ENCODE data around the gene TF. TPM values are rescaled to one million over a fixed set of nuclear protein-coding genes. Genes with fewer than 3 reads are reported as not detected.

The TF gene
- total and polyA plus RNA-seq, 2 of the 8 experiments (the other 6 are each of a cell fraction or from before 2014, with no cell fraction given), result 0.02 to 0.26 TPM

DNA sequence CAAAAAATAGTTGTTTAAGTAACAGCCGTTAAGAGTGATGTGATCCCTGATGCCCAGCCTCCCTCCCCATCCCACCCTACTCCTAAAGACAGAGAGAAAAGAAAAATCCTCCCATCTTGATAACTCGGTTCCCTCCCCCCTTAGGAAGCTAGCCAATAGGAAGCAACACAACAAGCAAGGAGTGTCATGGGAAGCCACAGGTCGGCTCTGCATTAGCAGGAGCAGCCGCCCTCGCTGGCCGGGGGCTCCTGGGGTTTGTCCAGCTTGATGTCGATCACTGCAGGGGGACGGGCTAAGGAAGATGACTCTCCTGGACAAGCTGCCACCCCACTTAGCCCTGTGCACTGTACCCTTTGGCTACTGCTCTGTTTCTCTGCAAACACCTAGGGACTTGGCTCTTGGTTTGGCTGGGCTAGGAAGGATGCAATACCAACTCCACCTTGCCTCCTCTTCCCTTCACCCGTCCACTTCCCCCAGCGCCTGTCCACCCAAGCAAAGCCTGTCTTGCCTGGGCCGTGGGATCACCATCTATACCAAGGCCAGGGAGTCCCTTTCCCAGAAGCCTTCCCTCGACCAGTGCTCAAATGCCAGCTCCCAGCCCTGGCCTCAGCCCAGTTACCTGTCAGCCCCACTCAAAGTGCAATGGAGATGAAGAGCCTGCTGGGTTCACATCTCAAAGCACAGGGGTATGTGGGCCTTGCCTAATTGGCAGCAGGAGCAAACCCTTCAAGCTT is 82.5 kb downstream of the TF start:
- ChIA-PET POLR2A (ENCODE audit: partially characterized antibody) (no interaction called here), CTCF (ENCODE audit: partially characterized antibody) (interaction anchor here (0.6 to 7.9 kb wide), 3 partner anchors 10 to 163 kb away, joined by 3 to 75 read pairs (median 3); no protein-coding TSS in a partner anchor)
- Histone ChIP-seq H3K14ac (ENCODE audit: insufficient read length) (no peak overlapping the region), H2BK12ac (ENCODE audit: low read depth, low read length) (no peak overlapping the region), H2BK15ac (ENCODE audit: low read length) (0 out of 2 replicates have a peak overlapping the region, but pooled peaks have one; percentile 76), H4K91ac (replicated peaks; ENCODE audit: insufficient read length, low read length) (no peak overlapping the region), H3K56ac (replicated peaks; ENCODE audit: insufficient read length, low read depth, low read length) (no peak overlapping the region), H3K23me2 (ENCODE audit: low read depth, low read length) (no peaks in the 10 kb centered on the region; the same call in 1 of the 2 replicates), H3K4me1 (replicated peaks in 1 of 4; ENCODE audit: control insufficient read depth in 3 of 4, insufficient read depth in 4 of 4, low read length in 3 of 4) (no peaks in the 10 kb centered on the region), H2BK120ac (replicated peaks; ENCODE audit: low read depth, low read length) (no peak overlapping the region), H4K5ac (ENCODE audit: insufficient read length, low read depth, low read length) (no peak overlapping the region), H3K4me3 (ENCODE audit: extremely low read depth in 1 of 4, insufficient read depth in 2 of 4, low read depth in 3 of 4, low read length in 4 of 4) (no peak overlapping the region), H3K4me2 (ENCODE audit: insufficient read depth in 1 of 2, low read depth in 2 of 2, low read length in 2 of 2) (no peak overlapping the region), H3K79me2 (ENCODE audit: control insufficient read depth in 1 of 2, insufficient read depth in 2 of 2, low read length in 2 of 2) (no peaks in the 10 kb centered on the region), H4K8ac (ENCODE audit: extremely low read depth, insufficient read depth, low read length) (no peak overlapping the region), H3K18ac (ENCODE audit: extremely low read depth, low read length) (no peak overlapping the region), H3K27ac (ENCODE audit: low read depth, low read length) (no peak overlapping the region), H3K9ac (replicated peaks in 1 of 4; ENCODE audit: extremely low read depth in 1 of 4, low read depth in 3 of 4, low read length in 3 of 4) (no peak overlapping the region), H3K9me3 (ENCODE audit: insufficient read depth in 2 of 2, low read depth in 1 of 2, low read length in 1 of 2) (no peaks in the 10 kb centered on the region), H4K20me1 (replicated peaks in 1 of 2; ENCODE audit: control insufficient read depth in 1 of 2, insufficient read depth in 2 of 2, low read length in 2 of 2) (peaks cover 0 to 1% of the 10 kb centered on the region in 2 experiments), H3K79me1 (ENCODE audit: low read depth, low read length) (no peaks in the 10 kb centered on the region), H3K36me3 (ENCODE audit: control insufficient read depth in 2 of 4, insufficient read depth in 4 of 4, low read length in 3 of 4) (peaks cover 0 to 5% (median 2%) of the 10 kb centered on the region in 4 experiments; a peak in 4 of 8 replicates), H2BK5ac (ENCODE audit: low read depth, low read length) (no peak overlapping the region), H3K27me3 (replicated peaks in 1 of 4; ENCODE audit: control insufficient read depth in 3 of 4, extremely low read depth in 1 of 4, insufficient read depth in 3 of 4, low read length in 3 of 4) (no peaks in the 10 kb centered on the region), H3K4ac (replicated peaks; ENCODE audit: insufficient read length, low read depth, low read length) (no peak overlapping the region), H2AK5ac (ENCODE audit: low read depth, low read length) (no peak overlapping the region), H2BK20ac (ENCODE audit: low read length) (no peak overlapping the region), H2AFZ (ENCODE audit: low read length) (no peak overlapping the region), H3K23ac (ENCODE audit: insufficient read length) (no peak overlapping the region)
- DNase-seq (ENCODE audit: low read depth in 1 of 2, low spot score in 2 of 2) (peak in 1 of 2 experiments; percentile 54), FAIRE-seq (no peak)
- 82% methylated on average over 12 of the region's 12 CpGs; no CpG with 5 or more reads in 1 of the 2 experiments for WGBS, 2 experiments (ENCODE audit: extremely low coverage in 1 of 2, insufficient coverage in 1 of 2, insufficient read length in 1 of 2, insufficient replicate concordance in 2 of 2, low coverage in 1 of 2, low lambda C conversion rate in 2 of 2, missing lambda C conversion rate in 1 of 2)
- peak; percentile 23; the same call in 1 of the 2 replicates for TF ChIP-seq SP1 (IDR thresholded peaks at IDR 0.05; ENCODE audit: low read depth, low read length)
- no peak for TF ChIP-seq SUZ12 (IDR thresholded peaks at IDR 0.05; ENCODE audit: low read length)
- TF ChIP-seq JUN (IDR thresholded peaks at IDR 0.05; ENCODE audit: low read depth, low read length), result no peak
- TF ChIP-seq, protein P1, sequence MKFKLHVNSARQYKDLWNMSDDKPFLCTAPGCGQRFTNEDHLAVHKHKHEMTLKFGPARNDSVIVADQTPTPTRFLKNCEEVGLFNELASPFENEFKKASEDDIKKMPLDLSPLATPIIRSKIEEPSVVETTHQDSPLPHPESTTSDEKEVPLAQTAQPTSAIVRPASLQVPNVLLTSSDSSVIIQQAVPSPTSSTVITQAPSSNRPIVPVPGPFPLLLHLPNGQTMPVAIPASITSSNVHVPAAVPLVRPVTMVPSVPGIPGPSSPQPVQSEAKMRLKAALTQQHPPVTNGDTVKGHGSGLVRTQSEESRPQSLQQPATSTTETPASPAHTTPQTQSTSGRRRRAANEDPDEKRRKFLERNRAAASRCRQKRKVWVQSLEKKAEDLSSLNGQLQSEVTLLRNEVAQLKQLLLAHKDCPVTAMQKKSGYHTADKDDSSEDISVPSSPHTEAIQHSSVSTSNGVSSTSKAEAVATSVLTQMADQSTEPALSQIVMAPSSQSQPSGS (IDR thresholded peaks at IDR 0.05; ENCODE audit: low read length), result no peak
- TF ChIP-seq SRF (IDR thresholded peaks at IDR 0.05; ENCODE audit: low read depth, low read length), result no peak
